Midbrain (tissue), 1 donor: ENCODE results near the gene NFIX.

ENCODE experiments used
- DNase-seq: peaks from one replicate; lab custom pipeline; 2025; lab: John Stamatoyannopoulos, UW

NFIX gene

DNA sequence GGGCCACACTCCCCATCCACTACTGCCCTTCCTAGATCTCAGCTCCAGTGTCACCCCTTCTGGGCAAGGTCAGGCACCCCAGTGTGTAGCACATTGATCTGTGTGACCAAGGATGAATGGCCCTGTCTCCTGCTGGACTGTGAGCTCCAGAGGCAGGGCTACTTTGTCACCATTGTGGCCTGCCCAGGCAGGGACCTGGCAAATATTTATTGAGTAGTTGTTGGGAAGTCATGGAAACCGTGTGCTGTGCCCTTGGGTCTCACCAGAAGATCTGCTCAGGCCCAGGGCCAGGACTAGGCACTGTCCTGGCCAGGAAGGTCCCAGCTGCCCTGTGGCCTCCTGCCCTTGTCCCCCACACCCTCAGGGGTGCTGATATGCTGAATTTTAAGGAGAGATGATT is 133.3 kb downstream of the NFIX start:
- DNase-seq: no peak

DNA sequence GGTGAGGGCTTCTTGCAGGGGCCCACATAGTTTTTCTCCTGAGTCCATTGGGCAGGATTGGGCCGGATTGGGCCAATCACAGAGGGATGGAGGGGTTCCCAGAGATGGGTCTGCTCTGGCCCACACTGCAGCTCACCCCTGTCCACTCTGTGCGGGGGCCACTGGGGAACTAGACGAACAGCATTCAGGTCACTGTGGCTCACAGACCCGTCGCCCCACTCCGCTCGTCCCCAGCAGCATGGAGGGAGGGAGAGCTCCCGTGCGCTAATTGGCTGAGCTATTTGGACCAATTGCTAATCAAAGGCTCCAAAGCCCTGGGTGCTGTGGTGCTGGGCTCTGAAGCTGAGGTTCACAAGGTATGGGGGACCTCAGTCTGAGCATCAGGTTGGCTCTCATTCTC is 134.1 kb downstream of the NFIX start:
- no peak for DNase-seq

DNA sequence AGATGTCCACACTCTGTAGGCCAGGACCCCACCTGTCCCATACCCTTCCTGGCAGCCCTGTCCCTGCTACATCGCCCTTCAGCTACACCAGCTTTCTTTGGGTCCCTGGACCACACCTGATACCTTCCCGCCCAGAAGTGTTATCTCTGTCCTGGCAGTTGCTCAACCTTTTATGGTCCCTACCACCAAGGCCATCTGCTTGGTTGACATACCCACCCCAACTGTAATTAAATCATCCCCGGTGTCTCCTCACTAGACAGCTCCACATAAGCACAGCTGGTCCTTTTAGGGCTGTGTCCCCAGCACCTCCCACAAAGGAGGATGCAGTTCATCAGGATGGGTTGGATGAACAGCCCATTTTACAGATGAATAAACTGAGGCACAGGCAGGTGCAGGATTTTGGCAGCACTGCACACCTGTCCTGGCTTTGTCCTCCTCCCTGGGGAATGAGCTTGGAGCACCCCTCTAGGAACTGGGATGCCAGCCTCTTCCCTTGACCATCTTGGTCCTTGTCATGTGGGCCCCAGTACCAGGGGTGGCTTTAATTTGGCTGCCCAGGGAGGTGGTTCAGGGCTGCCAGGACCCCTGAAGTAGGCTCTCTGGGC is 135.7 kb downstream of the NFIX start:
- no peak for DNase-seq

DNA sequence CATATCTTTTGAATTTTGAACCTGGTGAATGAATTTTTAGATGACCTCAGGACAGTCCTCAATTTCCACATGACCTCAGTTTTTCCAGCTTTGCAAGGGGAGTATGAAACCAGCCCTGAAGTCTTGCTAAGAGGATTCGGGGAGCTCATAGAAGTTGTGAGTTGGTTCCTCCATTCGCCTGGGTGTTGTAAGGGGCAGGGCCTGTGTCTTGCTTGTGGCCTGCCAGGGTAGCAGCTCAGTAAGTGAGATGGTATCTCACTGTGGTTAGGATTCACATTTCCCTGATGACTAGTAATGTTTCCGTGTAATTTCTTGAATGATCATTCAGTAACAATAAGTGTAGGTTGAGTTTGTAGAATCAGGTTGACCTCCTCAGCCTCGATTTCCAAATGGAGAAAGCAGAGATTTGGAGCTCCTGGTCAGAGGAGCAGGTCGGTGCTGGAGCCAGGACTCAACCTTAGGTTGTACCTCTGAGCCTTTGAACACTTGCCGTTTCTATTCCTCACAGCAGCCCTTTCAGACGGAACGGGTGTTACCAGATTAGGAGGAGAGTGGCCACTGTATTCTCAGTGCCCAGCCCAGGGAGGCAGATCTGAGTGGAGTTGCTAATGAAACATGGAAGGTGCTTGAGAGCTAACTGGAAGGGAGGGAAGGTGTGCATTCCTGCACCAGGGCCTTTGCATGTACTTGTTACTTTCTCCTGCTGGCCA is 137.4 kb downstream of the NFIX start:
- DNase-seq: no peak

DNA sequence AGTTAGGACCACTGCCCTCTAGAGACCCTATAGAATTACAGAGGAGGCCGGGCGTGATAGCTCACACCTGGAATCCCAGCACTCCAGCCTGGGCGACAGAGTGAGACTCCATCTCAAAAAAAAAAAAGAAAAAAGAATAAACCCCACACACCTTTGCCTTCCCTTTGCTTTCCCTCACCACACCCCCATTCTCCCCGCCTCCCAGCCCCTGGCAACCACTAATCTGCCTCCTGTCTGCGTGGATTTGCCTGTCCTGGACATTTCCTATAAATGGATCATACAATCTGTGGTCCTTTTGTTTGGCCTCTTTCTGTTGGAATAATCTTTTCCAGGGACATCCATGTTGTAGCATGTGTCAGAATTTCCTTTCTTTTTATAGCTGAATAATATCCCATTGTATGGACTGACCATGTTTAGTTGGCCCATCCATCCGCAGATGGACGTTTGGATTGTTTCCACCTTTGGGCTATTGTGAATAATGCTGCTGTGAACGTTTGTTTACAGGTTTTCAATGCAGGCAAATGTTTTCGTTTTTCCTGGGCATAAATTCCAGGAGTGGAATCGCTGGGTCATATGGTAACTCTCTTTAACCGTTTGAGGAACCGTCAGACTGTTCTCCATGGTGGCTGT is 138.1 kb downstream of the NFIX start:
- DNase-seq: peak; percentile 72

DNA sequence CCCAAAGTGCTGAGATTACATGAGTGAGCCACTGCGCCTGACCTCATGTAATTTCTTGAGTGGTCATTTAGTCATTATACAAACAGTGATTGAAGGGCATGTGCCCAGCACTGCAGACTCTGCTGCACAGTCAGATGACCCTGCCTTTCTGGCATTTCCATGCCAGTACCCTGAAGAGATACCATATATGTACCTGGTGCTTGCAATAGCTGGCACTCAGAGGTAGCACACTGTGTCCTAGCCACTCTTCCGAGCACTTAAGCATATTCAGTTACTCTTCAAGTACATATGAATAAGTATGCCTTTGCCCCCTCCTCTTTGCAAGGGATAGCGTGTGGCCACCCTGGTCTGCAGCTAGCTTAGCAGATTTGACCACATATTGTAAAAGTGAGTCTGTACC is 139.4 kb downstream of the NFIX start:
- no peak for DNase-seq

DNA sequence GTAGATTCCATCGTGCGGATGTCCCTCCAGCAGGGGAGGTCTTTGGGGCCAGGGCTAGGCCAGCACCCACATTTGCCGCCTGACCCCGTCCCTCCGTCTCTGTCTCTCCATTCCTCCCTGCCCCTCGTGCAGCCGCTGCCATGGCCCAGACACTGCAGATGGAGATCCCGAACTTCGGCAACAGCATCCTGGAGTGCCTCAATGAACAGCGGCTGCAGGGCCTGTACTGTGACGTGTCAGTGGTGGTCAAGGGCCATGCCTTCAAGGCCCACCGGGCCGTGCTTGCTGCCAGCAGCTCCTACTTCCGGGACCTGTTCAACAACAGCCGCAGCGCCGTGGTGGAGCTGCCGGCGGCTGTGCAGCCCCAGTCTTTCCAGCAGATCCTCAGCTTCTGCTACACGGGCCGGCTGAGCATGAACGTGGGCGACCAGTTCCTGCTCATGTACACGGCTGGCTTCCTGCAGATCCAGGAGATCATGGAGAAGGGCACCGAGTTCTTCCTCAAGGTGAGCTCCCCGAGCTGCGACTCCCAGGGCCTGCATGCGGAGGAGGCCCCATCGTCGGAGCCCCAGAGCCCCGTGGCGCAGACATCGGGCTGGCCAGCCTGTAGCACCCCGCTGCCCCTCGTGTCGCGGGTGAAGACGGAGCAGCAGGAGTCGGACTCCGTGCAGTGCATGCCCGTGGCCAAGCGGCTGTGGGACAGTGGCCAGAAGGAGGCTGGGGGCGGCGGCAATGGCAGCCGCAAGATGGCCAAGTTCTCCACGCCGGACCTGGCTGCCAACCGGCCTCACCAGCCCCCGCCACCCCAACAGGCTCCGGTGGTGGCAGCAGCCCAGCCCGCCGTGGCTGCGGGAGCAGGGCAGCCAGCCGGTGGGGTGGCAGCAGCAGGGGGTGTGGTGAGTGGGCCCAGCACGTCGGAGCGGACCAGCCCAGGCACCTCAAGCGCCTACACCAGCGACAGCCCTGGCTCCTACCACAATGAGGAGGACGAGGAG is 140.1 kb downstream of the NFIX start:
- DNase-seq: no peak

DNA sequence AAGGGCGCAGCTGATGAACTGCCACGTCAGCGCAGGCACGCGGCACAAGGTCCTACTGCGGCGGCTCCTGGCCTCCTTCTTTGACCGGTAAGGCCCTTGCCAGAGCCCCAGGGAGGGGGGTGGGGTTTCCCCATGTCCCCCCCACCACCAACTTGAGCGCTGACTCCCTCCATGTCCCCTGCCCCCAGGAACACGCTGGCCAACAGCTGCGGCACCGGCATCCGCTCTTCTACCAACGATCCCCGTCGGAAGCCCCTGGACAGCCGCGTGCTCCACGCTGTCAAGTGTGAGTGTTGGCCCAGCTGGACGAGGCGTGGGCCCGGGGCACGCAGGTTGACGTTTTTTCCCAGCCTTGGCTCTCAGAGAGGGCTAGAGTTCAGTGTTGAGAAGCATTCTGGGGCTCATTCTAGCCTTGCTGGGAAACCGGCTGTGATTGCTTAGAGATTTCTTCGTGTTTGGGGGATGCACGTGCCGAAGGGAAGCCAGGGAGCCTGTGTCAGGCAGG is 142.1 kb downstream of the NFIX start:
- no peak for DNase-seq

DNA sequence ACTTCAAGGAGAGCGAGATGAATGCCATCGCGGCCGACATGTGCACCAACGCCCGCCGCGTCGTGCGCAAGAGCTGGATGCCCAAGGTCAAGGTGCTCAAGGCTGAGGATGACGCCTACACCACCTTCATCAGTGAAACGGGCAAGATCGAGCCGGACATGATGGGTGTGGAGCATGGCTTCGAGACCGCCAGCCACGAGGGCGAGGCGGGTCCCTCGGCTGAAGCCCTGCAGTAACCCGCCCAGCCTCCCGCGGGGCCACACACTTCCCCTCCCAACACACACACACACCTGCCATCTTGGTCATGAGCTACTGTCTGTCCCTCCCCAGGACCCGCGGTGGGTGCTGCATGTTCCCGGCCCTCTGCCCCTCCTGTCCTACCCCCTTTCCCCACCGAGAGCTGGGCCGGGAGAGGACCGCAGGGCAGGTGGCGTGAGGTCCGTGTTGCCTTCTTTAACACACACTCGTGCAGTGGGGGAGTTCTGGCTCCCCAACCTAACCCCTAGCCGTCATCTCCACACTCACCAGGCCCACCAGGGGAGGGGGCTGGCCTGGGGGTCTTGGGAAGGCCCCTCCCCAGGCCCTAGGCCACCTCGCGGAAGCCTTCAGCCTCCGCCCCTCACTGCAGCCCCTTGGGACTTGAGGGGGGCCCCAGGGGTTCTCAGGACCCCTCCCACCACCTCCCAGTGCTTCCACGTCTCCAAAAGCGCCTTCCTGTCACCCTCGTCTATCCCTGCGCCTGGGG is 143.1 kb downstream of the NFIX start:
- DNase-seq: no peak

DNA sequence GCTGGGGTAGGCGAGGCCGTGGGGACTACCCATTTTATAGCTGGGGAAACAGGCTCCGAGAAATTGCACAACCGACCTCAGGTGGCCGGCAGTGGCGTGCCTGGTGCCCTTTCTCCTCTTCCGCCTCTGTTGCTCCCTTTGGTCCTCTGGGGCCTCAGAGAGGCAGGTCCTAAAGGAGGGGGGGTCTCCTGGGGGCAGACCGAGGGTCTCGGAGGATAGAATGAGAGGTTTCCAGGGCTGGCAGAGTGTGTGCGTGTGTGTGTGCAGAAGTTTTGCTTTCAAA is 143.6 kb downstream of the NFIX start:
- DNase-seq: no peak

DNA sequence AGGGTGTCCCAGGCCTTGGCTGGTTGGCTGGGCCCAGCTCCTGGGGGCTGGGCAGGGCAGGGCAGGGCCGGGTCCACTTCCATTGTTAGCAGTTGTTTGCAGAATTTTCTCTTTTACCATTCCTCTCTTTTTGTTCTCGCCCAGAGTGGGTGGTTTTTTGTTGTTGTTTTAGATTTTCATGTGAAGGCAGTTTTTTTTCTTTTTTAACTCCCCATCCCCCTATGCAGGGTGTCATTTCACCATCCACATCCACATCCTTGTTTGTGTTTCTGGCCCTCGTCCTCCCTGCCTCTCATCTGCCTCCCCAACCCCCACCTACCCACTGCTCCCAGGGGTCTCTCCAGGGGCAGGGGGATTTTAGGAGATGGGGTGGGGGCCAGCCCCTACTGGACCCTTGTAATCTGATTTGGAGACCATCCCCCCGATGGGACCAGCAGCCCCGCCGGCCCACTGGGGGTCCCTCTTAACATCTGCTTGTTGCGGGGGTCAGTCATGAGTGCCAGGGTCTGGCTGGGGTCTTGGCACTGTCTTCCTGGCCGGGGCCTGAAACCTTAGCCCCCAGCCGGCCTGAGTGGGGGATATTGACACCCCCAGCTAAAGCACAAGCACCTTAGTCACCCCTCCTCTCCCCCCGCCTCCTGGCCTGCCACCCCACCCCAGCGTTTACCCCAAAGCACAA is 144.5 kb downstream of the NFIX start:
- DNase-seq: no peak

DNA sequence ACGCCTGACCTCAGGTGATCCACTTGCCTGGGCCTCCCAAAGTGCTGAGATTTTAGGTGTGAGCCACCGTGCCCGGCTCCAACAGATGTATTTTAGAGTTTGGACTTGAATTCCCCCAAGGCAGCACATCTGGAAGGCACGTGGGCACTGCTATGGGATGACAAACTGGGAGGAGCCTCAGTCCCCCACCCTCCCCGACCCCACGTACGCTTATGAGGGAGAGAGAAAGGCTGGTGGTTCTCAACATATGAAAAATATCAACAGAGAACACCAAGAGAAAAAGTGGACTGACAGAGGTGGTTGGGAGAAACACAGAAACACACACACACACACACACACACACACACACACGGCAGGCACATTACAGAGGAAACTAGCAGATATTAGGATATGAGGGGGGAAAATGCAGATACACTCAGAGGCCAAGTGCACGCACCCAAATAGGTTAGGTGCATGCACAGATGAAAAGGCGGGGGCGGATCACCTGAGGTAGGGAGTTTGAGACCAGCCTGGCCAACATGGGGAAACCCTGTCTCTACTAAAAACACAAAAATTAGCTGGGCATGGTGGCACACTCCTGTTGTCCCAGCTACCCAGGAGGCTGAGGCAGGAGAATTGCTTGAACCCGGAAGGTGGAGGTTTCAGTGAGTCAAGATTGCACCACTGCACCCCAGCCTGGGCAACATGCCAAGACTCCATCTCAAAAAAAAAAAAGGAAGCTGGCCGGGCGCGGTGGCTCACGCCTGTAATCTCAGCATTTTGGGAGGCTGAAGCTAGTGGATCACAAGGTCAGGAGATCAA is 151.7 kb downstream of the NFIX start:
- DNase-seq: no peak
